NOMO-1 treated with DMSO at 0.1 percent for 48 hours (cell line): Measurements from ENCODE around the gene PERP.

Source experiments
- DNase-seq: peaks from one replicate; lab custom pipeline; 2025; ENCODE audit not compliant: unreplicated experiment; lab: John Stamatoyannopoulos, UW

Gene PERP

DNA sequence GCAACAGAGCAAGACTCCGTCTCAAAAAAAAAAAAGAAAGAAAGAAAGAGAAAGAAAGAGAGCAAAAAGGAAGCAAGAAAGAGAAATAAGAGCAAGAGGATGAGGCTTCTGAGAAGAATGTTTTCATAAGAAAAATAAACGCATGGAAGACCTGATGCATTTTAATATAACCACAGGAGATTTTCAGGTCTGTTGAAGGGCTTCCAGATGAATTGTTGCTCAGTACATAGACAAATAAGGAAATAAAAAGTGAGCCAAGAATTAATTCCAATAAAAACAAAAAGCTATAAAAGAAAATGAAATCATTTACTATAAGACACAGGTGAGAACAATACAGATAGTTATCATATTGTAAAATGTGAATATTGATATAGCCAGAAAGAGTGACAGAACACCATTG, 43.5 kb downstream of the PERP start:
- DNase-seq = no peak

DNA sequence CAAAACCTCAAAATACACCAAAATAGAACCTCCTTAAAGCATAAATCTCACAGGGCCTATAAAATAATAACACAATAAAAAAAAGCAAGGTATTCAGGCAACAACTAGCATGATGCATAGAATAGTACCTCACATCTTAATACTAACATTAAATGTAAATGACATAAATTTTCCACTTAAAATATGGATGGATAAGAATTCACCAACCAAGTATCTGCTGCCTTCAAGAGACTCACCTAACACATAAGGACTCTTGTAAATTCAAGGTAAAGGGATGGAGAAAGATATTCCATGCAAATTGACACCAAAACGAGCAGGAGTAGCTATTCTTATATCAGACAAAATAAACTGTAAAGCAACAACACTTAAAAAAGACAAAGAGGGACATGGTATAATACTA, 52.2 kb downstream of the PERP start:
- no peak for DNase-seq

DNA sequence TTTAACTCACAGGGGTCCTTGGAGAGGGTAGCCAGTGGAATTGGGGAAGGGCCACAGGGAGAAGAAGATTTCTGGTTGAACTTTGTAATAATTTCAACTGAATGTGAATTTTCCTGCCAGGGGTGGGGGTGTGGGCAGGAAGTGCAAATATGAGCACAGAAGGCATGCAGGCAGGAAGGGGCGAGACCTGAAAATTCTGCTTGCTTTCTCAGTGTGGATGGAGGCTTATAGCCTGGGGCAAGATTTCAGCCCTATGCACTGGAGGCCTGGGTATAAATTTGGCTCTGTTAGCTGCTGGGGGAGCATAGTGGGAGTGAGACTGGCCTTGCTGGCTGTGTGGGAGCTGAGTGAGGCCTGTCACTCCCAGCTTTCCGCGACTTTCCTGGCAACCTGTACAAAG, 54.4 kb downstream of the PERP start:
- DNase-seq = no peak

DNA sequence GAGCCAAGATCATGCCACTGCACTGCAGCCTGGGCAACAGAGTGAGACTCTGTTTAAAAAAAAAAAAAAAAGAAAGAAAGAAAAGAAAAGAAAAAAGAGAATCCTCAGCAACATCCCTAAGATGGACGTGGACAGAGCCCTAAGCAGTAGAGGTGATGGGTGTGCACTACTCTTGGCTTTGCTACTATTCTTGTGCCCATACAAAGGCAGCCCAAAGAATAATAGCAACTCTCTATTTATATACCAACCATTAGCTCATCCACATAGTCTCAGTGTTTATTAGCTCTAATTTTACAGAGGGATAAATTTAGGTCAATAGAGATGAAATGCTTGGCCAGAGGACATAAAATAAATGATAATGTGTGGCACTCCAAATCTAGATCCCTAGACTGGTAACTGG, 62.2 kb downstream of the PERP start:
- no peak for DNase-seq

DNA sequence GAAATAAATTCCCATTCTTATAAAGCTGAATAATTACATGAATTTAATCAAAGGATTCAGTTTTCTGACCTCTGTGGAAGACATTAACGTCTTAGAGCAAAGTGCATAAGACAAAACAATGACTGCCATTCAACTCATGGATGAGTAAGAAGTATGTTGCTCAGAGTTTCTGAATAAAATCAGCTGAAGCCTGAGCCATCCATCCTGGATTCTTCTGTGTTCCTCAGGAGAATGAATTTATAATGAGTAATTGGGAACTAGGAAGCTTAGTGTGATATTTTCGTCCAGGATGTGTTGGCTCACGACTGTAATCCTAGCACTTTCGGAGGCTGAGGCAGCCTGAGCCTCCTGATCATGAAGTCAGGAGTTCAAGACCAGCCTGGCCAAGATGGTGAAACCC, 62.8 kb downstream of the PERP start:
- DNase-seq = no peak
